Stimulated activated CD4-positive, alpha-beta T cell treated with anti-CD3 and anti-CD28 coated beads, Interleukin-12 subunit alpha, Interleukin-12 subunit beta, amount 100 ng/mL, for 24 hours (primary cell): Measurements from ENCODE around the gene GALNT13.

Experiments used
- DNase-seq, 2 experiments: peaks; one replicate each; pipeline ENCODE4 v3.0.0-alpha.2; 2020; ENCODE audit warnings: low read depth in 2 of 2

GALNT13 gene

GRCh38 chr2:154480521-154480920 is 608.8 kb downstream of the GALNT13 start:
- DNase-seq, result no peak

DNA sequence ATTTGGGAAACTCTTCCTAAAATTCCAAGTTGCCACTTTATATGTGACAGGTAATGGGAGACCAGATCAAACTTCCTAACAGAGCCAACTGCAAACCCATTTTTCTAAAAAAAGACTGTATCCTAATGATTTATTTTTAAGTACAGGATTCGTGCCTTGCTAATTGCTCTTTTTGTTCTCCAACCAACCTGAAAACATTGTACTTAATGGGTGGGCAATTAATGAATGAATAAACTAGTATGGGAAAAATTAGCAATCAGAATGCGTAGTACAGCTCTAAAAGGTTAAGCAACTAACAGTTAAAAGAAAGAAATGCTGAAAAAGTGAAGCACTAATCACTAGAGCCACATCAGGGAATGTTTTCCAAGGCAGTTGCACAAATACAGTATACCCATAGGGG is 609.6 kb downstream of the GALNT13 start:
- DNase-seq, result no peak

- no peak for DNase-seq
These were observed 612.8 kb downstream of the GALNT13 start for GRCh38 chr2:154484338-154485099.

DNA sequence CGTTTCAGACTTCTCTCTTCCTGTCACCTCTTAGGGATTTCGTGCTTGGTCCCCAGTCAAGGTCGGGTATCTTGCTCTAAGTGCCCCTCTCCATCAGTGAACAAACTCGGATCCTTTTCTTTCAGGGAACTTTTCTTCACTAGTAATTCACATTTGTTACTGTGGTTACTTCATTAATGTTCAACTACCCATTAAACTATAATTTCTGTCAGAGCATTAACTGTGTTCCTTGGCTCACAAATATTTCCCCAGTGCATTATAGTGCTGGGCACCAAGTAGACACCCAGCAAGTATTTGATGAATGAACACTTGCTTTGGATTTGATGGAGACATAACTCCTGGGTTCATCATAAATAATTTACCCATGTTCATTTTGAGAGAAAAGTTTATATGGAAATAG is 617.1 kb downstream of the GALNT13 start:
- no peak for DNase-seq

DNA sequence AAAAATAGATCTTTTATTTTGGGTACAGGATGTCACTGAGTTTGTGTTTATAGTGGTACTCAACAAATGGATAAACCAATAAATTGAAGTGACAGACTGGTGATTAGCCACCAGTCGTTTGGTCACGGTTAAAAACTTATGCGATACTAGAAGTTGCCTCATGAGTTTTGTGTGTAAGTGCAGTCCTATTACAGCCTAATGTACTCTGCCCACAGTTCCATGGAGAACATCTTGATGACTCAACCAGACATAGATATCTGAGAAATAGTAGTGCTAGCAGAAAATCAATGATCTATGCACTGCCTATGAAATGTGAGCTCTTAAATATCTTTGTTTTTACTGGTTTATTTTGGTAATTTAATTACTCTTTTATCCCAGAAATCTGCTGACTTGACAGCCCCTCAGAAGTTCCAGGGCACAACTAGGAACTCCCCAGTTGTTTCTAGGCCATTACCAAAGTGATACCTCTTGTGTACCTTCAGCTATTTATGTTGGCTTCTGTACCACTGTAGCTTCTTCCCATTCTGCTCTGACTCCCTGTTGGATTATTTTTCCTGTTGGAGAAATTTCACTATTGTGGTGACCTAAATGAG is 617.6 kb downstream of the GALNT13 start:
- no peak for DNase-seq

- no peak for DNase-seq
These were observed 618.8 kb downstream of the GALNT13 start for GRCh38 chr2:154490530-154490929.

DNA sequence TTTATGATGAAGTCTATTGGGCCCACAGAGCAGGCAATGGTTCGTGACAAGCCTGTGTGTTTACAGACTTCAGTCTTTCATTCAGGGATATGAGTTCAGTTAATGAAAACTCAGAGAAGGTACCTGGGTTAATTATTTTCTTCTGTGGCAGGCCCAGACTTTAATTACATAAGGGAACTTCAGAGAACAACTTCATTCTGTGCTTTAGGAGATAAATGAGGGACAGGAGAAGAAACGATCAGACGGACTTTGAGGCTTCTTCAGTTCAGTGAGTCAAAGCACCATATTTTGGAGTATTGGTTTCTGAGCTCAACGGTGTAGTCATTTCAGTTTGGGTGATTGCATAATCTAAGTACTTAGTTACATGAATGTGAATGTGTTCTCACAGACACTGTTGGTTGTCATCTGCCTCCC is 623.7 kb downstream of the GALNT13 start:
- DNase-seq, result no peak

DNA sequence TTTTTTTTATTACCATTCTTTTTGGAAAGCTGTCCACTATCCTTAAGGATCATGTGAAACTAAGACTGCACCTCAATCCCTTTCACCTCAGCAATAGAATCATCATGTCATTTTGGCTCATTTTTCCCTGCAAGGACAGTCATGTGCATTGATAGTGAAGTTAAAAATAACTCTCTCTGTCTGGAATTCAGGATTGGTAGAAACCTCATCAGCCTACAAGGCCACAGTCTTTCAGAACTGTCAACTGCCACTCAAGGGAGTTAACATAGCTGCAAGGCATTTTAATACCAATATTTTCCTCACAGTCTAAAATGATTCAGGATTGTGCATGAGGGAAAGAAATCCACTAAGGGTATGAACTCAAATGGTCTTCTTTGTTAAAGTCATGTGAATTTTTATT is 625.3 kb downstream of the GALNT13 start:
- DNase-seq, result no peak
